ENCODE data around the gene IGFBPL1. TPM values are rescaled to one million over a fixed set of nuclear protein-coding genes. Genes with fewer than 3 reads are reported as not detected.

IGFBPL1 gene
- polyA plus RNA-seq, 3 donors, result not detected

DNA sequence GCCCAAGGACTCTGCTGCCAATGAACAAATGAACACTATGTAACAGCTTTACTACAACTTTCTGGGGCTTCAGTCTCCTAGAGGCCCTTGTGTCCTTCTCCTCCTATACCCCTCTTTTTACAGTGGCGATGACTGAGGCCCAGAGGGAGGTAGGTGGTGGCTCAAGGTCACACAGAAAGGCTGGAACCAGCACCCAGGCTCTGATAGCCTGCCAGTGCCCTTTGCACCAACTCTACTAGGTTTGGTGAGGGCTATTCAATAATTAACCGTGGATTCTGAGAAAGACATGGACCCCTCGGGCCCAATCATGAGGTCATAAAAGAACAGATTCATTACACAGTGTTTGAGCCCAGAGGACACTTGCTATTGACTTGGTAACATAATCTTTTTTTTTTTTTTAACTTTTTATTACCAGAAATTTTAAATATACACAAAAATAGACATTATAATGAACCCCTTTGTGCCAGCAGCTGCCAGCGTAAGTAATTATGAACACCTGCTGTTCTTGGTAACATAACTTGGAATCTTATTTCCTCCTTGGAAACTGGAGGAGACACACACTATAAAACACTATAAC, 37.8 kb downstream of the IGFBPL1 start:
- peaks cover 0 to 7% of the 10 kb centered on the region in 2 donors for H3K9me3 ChIP-seq (replicated peaks in 1 of 2; ENCODE audit: control insufficient read depth in 1 of 2, insufficient read depth in 1 of 2, low read length in 2 of 2)
- Mint-ChIP-seq H3K27me3 (ENCODE audit: low read depth in 3 of 3) (peaks cover 4 to 11% (median 7%) of the 10 kb centered on the region in 3 donors), H3K36me3 (no peaks in the 10 kb centered on the region), H3K4me1 (no peaks in the 10 kb centered on the region), H3K27ac (no peak overlapping the region), H3K4me3 (no peak overlapping the region), H3K9me3 (peaks cover 5 to 15% (median 10%) of the 10 kb centered on the region in 7 donors)
- no peak overlapping the region for H3K4me3 ChIP-seq (replicated peaks in 1 of 3; ENCODE audit: low read depth in 2 of 3, low read length in 3 of 3)
- no peak overlapping the region for H3K27ac ChIP-seq (ENCODE audit: low read depth in 1 of 2, low read length in 2 of 2)
- no peak overlapping the region for H3K9ac ChIP-seq (ENCODE audit: insufficient read depth, low read length, poor library complexity, severe bottlenecking)
- H3K79me2 ChIP-seq (ENCODE audit: insufficient read depth, low read length), result no peaks in the 10 kb centered on the region
- WGBS (ENCODE audit: insufficient coverage), result 90% methylated on average over 2 of the region's 4 CpGs
- intact Hi-C loops (cut with micrococcal nuclease), result no loop called here
- no peaks in the 10 kb centered on the region for H3K27me3 ChIP-seq (ENCODE audit: control insufficient read depth in 2 of 2, insufficient read depth in 2 of 2, low read length in 2 of 2)
- H3K4me2 ChIP-seq (replicated peaks; ENCODE audit: extremely low read depth, low read length, poor library complexity, severe bottlenecking), result no peak overlapping the region
- no peaks in the 10 kb centered on the region for H4K20me1 ChIP-seq (ENCODE audit: insufficient read depth, low read length)
- H2AFZ ChIP-seq (ENCODE audit: insufficient read depth, low read depth, low read length, poor library complexity, severe bottlenecking), result no peak overlapping the region
- no peaks in the 10 kb centered on the region for H3K4me1 ChIP-seq (ENCODE audit: control insufficient read depth in 1 of 2, insufficient read depth in 2 of 2, low read length in 2 of 2)
- TF ChIP-seq CTCF (IDR thresholded peaks at IDR 0.05), result no peak
- no peaks in the 10 kb centered on the region for H3K36me3 ChIP-seq (replicated peaks in 1 of 2; ENCODE audit: control insufficient read depth in 1 of 2, insufficient read depth in 2 of 2, low read length in 2 of 2)
- no peak for DNase-seq

GRCh38 chr9:38385896-38386295, 38.4 kb downstream of the IGFBPL1 start:
- Histone ChIP-seq H3K4me1 (ENCODE audit: control insufficient read depth in 1 of 2, insufficient read depth in 2 of 2, low read length in 2 of 2) (no peaks in the 10 kb centered on the region), H3K9me3 (replicated peaks in 1 of 2; ENCODE audit: control insufficient read depth in 1 of 2, insufficient read depth in 1 of 2, low read length in 2 of 2) (peaks cover 0 to 7% of the 10 kb centered on the region in 2 donors), H3K27ac (ENCODE audit: low read depth in 1 of 2, low read length in 2 of 2) (no peak overlapping the region), H4K20me1 (ENCODE audit: insufficient read depth, low read length) (no peaks in the 10 kb centered on the region), H3K79me2 (ENCODE audit: insufficient read depth, low read length) (no peaks in the 10 kb centered on the region), H3K27me3 (ENCODE audit: control insufficient read depth in 2 of 2, insufficient read depth in 2 of 2, low read length in 2 of 2) (no peaks in the 10 kb centered on the region), H2AFZ (ENCODE audit: insufficient read depth, low read depth, low read length, poor library complexity, severe bottlenecking) (no peak overlapping the region), H3K4me2 (replicated peaks; ENCODE audit: extremely low read depth, low read length, poor library complexity, severe bottlenecking) (no peak overlapping the region), H3K9ac (ENCODE audit: insufficient read depth, low read length, poor library complexity, severe bottlenecking) (no peak overlapping the region), H3K4me3 (replicated peaks in 1 of 3; ENCODE audit: low read depth in 2 of 3, low read length in 3 of 3) (no peak overlapping the region), H3K36me3 (replicated peaks in 1 of 2; ENCODE audit: control insufficient read depth in 1 of 2, insufficient read depth in 2 of 2, low read length in 2 of 2) (no peaks in the 10 kb centered on the region)
- no peak for DNase-seq
- H3K4me3 Mint-ChIP-seq, result no peak overlapping the region
- intact Hi-C loops (cut with micrococcal nuclease), result no loop called here
- peaks cover 5 to 15% (median 10%) of the 10 kb centered on the region in 7 donors for H3K9me3 Mint-ChIP-seq
- peaks cover 3 to 10% (median 4%) of the 10 kb centered on the region in 3 donors for H3K27me3 Mint-ChIP-seq (ENCODE audit: low read depth in 3 of 3)
- no peak overlapping the region for H3K27ac Mint-ChIP-seq
- no peaks in the 10 kb centered on the region for H3K4me1 Mint-ChIP-seq
- no peaks in the 10 kb centered on the region for H3K36me3 Mint-ChIP-seq
- 100% methylated on average over 2 of the region's 3 CpGs for WGBS (ENCODE audit: insufficient coverage)
- TF ChIP-seq CTCF (IDR thresholded peaks at IDR 0.05), result no peak
